Measurements from ENCODE around the gene EML5.

The EML5 gene

GRCh38 chr14:88729159-88729558, 63.6 kb downstream of the EML5 start:
- Histone ChIP-seq H3K4me3 (ENCODE audit: low read depth, low read length) (no peak overlapping the region), H3K9me3 (ENCODE audit: control insufficient read depth, low read length) (no peaks in the 10 kb centered on the region), H3K9ac (no peak overlapping the region), H3K4me1 (no peaks in the 10 kb centered on the region), H3K27ac (no peak overlapping the region), H3K27me3 (ENCODE audit: control insufficient read depth, insufficient read depth, low read length) (no peaks in the 10 kb centered on the region), H3K79me2 (no peaks in the 10 kb centered on the region), H2AFZ (no peak overlapping the region), H3K4me2 (ENCODE audit: low read length) (no peak overlapping the region), H3K36me3 (ENCODE audit: control insufficient read depth, insufficient read depth, low read length) (no peaks in the 10 kb centered on the region)
- peak; percentile 36 for TF ChIP-seq CTCF (IDR thresholded peaks at IDR 0.05)

- no peak overlapping the region for H3K9ac ChIP-seq
- no peak for TF ChIP-seq CTCF (IDR thresholded peaks at IDR 0.05)
- H2AFZ ChIP-seq = no peak overlapping the region
These were observed 65.7 kb downstream of the EML5 start for GRCh38 chr14:88727057-88727456.

GRCh38 chr14:88710709-88711108, 82.0 kb downstream of the EML5 start:
- Histone ChIP-seq H3K4me2 (ENCODE audit: low read length) (no peak overlapping the region), H2AFZ (no peak overlapping the region), H3K27ac (no peak overlapping the region), H3K4me1 (no peaks in the 10 kb centered on the region), H3K79me2 (no peaks in the 10 kb centered on the region), H3K4me3 (ENCODE audit: low read depth, low read length) (no peak overlapping the region), H3K27me3 (ENCODE audit: control insufficient read depth, insufficient read depth, low read length) (no peaks in the 10 kb centered on the region), H3K9ac (no peak overlapping the region), H3K9me3 (ENCODE audit: control insufficient read depth, low read length) (no peaks in the 10 kb centered on the region), H3K36me3 (ENCODE audit: control insufficient read depth, insufficient read depth, low read length) (no peaks in the 10 kb centered on the region)
- no peak for TF ChIP-seq CTCF (IDR thresholded peaks at IDR 0.05)

More at GRCh38 chr14:88727057-88727456, 65.7 kb downstream of the EML5 start:
- Histone ChIP-seq H3K27ac (no peak overlapping the region), H3K4me3 (ENCODE audit: low read depth, low read length) (no peak overlapping the region), H3K36me3 (ENCODE audit: control insufficient read depth, insufficient read depth, low read length) (no peaks in the 10 kb centered on the region), H3K27me3 (ENCODE audit: control insufficient read depth, insufficient read depth, low read length) (no peaks in the 10 kb centered on the region), H3K79me2 (no peaks in the 10 kb centered on the region), H3K4me2 (ENCODE audit: low read length) (no peak overlapping the region), H3K9me3 (ENCODE audit: control insufficient read depth, low read length) (no peaks in the 10 kb centered on the region), H3K4me1 (no peaks in the 10 kb centered on the region)

GRCh38 chr14:88707088-88707487, 85.7 kb downstream of the EML5 start:
- Histone ChIP-seq H3K4me3 (ENCODE audit: low read depth, low read length) (no peak overlapping the region), H3K4me2 (ENCODE audit: low read length) (no peak overlapping the region), H3K27ac (no peak overlapping the region), H3K9me3 (ENCODE audit: control insufficient read depth, low read length) (no peaks in the 10 kb centered on the region), H3K9ac (no peak overlapping the region), H2AFZ (no peak overlapping the region), H3K4me1 (no peaks in the 10 kb centered on the region), H3K79me2 (no peaks in the 10 kb centered on the region), H3K27me3 (ENCODE audit: control insufficient read depth, insufficient read depth, low read length) (no peaks in the 10 kb centered on the region), H3K36me3 (ENCODE audit: control insufficient read depth, insufficient read depth, low read length) (no peaks in the 10 kb centered on the region)
- no peak for TF ChIP-seq CTCF (IDR thresholded peaks at IDR 0.05)

- no peaks in the 10 kb centered on the region for H3K36me3 ChIP-seq (ENCODE audit: control insufficient read depth, insufficient read depth, low read length)
- no peak overlapping the region for H3K27ac ChIP-seq
- H3K4me2 ChIP-seq (ENCODE audit: low read length) = no peak overlapping the region
- H3K4me3 ChIP-seq (ENCODE audit: low read depth, low read length) = no peak overlapping the region
- no peak for TF ChIP-seq CTCF (IDR thresholded peaks at IDR 0.05)
- no peak overlapping the region for H2AFZ ChIP-seq
- H3K9me3 ChIP-seq (ENCODE audit: control insufficient read depth, low read length) = no peaks in the 10 kb centered on the region
- no peak overlapping the region for H3K9ac ChIP-seq
- no peaks in the 10 kb centered on the region for H3K4me1 ChIP-seq
- no peaks in the 10 kb centered on the region for H3K79me2 ChIP-seq
- no peaks in the 10 kb centered on the region for H3K27me3 ChIP-seq (ENCODE audit: control insufficient read depth, insufficient read depth, low read length)
These were observed 86.3 kb downstream of the EML5 start for GRCh38 chr14:88706425-88706824.
